GM21825 (cell line): ENCODE results near the gene MRPS6.
A peak's percentile ranks its signal among the peaks of the same experiment; 100 is the strongest.

Experiments used
- ATAC-seq: cut with Tn5 transposase; IDR thresholded peaks from one replicate; pipeline ENCODE4 v1.9.1; 2021; ENCODE audit warnings: mild to moderate bottlenecking, moderate library complexity; ENCODE audit not compliant: unreplicated experiment

The MRPS6 gene

GRCh38 chr21:34073032-34073748 lies at the start of gene MRPS6, which contains the start of gene SLC5A3:
Gene MRPS6, plus strand, starts transcription at chr21:34073578. Its CDS starts 123 bp downstream, at chr21:34073701.
Gene SLC5A3, plus strand, starts transcription at chr21:34073578. Its CDS starts 21,621 bp downstream, at chr21:34095199.
- peak; percentile 58 for ATAC-seq

- ATAC-seq, result no peak
Observed at GRCh38 chr21:34023691-34024373, 49.5 kb upstream of the MRPS6 start.

- ATAC-seq, result no peak
Observed at GRCh38 chr21:34024374-34024693, 49.0 kb upstream of the MRPS6 start.

- ATAC-seq, result no peak
Observed at GRCh38 chr21:34027721-34028461, 45.5 kb upstream of the MRPS6 start.

- ATAC-seq, result peak; percentile 73
Observed at GRCh38 chr21:34029743-34030528, 43.4 kb upstream of the MRPS6 start.

GRCh38 chr21:34031835-34032370 lies 41.5 kb upstream of the MRPS6 start:
- ATAC-seq, result no peak

GRCh38 chr21:34034369-34035014 lies 38.9 kb upstream of the MRPS6 start:
- no peak for ATAC-seq

GRCh38 chr21:34035619-34036354 lies 37.6 kb upstream of the MRPS6 start:
- ATAC-seq, result no peak

- ATAC-seq, result no peak
Observed at GRCh38 chr21:34037009-34037795, 36.2 kb upstream of the MRPS6 start.

- no peak for ATAC-seq
Observed at GRCh38 chr21:34039678-34040382, 33.5 kb upstream of the MRPS6 start.

GRCh38 chr21:34042735-34043134 lies 30.6 kb upstream of the MRPS6 start:
- no peak for ATAC-seq

- no peak for ATAC-seq
Observed at GRCh38 chr21:34043333-34043732, 30.0 kb upstream of the MRPS6 start.

- ATAC-seq, result no peak
Observed at GRCh38 chr21:34046917-34047316, 26.5 kb upstream of the MRPS6 start.

GRCh38 chr21:34047835-34048234 lies 25.5 kb upstream of the MRPS6 start:
- no peak for ATAC-seq

- ATAC-seq, result no peak
Observed at GRCh38 chr21:34052171-34052570, 21.2 kb upstream of the MRPS6 start.

- ATAC-seq, result no peak
Observed at GRCh38 chr21:34054259-34054658, 19.1 kb upstream of the MRPS6 start.

- no peak for ATAC-seq
Observed at GRCh38 chr21:34055615-34056014, 17.8 kb upstream of the MRPS6 start.

GRCh38 chr21:34061983-34062382 lies 11.4 kb upstream of the MRPS6 start:
- ATAC-seq, result no peak
